HG03039 (cell line): ENCODE measurements around the gene COX10.
"Not testable (repeated sequence)": the region's sequence is repeated elsewhere in the genome, so short reads cannot be mapped to it uniquely, and the experiment has no call there.

Experiments
- ATAC-seq: cut with Tn5 transposase; IDR thresholded peaks from one replicate; pipeline ENCODE4 v1.9.1; 2021; ENCODE audit warnings: mild to moderate bottlenecking, moderate library complexity; ENCODE audit not compliant: unreplicated experiment

Gene COX10

DNA sequence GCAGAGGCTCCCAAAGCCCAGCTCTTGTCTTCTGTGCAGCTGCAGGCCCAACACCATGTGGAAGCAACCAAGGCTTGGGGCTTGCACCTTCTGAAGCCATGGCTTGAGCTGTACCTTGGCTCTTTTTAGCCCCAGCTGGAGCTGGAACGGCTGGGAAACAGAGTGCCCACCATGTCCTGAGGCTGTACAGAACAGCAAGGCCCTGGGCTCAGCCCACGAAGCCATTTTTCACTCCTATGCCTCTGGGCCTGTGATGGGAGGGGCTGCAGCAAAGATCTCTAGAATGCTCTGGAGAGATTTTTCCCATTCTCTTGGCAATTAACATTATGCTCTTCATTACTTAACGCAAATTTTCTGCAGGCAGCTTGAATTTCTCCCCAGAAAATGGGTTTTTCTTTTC, 99.3 kb downstream of the COX10 start:
- no peak for ATAC-seq

DNA sequence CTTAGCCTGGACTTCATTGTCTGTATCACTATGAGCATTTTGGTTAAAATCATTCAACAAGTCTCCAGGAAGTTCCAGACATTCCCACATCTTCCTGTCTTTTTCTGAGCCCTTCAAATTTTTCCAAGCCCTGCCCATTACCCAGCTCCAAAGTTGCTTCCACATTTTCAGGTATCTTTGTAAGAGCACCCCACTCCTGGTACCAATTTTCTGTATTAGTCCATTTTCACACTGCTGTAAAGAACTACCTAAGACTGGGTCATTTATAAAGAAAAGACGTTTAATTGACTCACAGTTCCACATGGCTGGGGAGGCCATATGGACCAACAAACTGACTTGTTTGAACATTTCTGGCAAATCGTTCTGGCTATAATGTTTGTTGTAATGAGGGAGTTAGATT, 100.0 kb downstream of the COX10 start:
- ATAC-seq, result no peak

DNA sequence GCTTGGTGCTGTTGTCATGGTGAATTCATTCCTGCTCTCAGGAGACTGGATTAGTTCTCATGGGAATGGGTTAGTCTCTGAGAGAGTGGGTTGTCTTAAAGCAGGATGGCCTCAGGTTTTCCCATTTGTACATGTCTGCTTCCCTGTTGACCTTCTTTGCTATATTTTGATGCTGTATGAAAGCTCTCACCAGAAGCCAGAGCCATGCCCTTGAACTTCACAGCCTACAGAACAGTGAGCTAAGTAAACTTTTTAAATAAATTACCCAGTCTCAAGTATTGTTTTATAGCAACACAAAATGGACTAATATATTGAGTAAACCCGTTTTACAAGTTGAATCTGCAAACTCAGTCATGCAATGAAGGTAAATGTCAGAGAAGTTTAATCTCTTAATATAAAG, 100.6 kb downstream of the COX10 start:
- ATAC-seq, result no peak

DNA sequence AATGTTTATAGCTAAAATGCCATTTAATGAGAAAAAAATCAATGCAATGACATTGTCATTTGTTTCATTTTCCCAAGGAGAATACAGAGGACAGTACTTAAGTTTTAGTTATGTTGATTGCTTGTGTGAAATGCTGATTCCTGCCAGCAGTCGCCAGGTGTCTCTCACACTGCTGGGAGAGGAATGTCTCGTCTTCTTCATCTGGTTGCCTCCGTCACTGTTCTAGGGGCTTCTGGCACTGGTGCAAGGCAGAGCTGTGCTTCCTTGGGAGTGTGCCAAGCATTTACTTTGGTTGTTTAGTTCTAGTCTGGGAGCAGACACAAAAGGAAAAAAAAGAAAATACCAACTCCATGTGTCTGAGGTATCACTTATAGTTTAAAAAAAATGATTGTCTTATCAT, 107.7 kb downstream of the COX10 start:
- ATAC-seq, result not testable (repeated sequence)

DNA sequence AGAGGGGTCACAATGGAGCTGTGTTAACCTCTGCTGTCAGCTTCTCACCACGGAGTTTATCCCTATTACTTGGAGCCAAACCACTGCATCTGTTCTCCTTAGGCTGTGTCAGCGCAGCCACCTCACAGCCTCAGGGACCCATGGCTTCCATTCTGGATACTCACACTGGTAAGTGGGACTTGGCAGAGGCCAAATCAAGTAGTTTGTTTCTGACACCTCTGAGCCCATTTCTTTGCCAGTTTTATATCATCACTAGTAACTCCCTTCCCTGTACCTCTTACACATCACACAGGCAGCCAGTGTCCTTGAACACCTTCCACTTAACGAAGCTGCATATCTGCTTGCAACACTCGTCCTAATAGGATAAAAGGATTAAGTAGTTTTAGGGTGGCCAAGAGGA, 108.5 kb downstream of the COX10 start:
- not testable (repeated sequence) for ATAC-seq

- ATAC-seq, result not testable (repeated sequence)
These were observed 110.6 kb downstream of the COX10 start for GRCh38 chr17:14179951-14180350.

- ATAC-seq, result not testable (repeated sequence)
These were observed 112.8 kb downstream of the COX10 start for GRCh38 chr17:14182084-14182483.

- ATAC-seq, result not testable (repeated sequence)
These were observed 115.2 kb downstream of the COX10 start for GRCh38 chr17:14184536-14184935.

- not testable (repeated sequence) for ATAC-seq
These were observed 117.1 kb downstream of the COX10 start for GRCh38 chr17:14186443-14186842.

GRCh38 chr17:14190774-14191173, 121.5 kb downstream of the COX10 start:
- ATAC-seq, result not testable (repeated sequence)

DNA sequence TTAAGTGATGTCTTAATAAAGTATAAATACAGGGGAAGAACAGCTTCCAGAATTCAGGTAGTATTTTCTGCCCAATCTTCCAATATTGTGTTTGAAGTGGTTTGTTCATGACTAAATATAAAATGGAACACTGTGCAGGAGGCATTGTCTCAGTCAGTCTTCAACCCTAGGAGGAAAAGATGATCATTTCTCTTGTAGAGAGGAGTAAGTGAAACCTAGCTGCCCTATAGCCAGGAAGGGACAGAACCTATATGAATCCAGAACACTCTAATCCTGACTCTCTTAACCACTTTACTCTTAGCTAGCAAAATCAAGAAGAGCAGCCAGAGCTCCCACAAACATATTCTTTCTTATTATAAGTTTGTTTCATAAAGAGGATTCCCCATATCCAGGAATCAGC, 122.2 kb downstream of the COX10 start:
- not testable (repeated sequence) for ATAC-seq

DNA sequence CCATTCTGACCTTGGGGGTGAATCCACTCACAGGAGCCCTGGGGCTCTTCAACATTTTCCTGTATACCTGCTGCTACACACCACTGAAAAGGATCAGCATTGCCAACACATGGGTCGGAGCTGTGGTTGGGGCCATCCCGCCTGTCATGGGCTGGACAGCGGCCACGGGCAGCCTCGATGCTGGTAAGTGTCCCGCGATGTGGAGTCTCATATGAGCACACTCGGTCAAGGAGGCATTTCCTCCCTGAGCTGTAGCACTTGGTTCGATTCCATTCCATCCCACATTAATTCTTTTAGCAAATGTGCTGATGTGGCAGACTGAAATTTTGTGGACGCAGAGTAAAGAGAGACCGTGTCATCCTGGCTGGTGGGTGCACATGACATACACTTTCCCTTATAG, 122.7 kb downstream of the COX10 start:
- ATAC-seq, result not testable (repeated sequence)

GRCh38 chr17:14192636-14193344, 123.5 kb downstream of the COX10 start:
- not testable (repeated sequence) for ATAC-seq

DNA sequence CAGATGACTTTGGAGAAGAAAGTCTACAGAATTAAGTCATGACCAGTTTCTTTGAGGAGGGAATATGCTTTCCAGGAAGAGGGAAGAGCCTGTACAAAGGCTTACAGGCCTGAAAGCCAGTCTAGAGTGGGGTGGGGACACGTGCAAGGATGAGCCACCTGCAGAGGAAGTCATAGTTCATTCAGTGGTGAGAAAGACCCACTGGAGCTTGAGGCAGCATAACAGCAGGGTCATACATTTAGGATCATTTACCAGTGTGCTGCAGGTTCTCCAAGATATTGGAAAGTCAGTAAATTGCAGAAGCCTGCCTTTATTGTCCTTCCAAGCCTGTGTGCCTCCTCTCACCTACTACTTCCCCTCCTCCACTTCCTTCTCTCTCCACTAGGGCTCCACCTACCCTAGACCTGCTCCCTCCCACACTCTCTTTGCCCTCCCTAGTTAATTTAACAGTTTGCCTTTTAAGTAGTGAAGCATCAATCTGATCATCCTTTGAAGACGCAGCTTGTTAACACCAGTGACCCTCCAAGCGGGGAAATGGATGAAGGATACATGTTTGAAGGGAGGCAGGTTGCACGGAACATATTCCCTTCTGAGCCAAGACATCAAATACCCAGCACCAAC, 127.2 kb downstream of the COX10 start:
- ATAC-seq, result no peak

- ATAC-seq, result no peak
These were observed 127.8 kb downstream of the COX10 start for GRCh38 chr17:14197057-14197456.

DNA sequence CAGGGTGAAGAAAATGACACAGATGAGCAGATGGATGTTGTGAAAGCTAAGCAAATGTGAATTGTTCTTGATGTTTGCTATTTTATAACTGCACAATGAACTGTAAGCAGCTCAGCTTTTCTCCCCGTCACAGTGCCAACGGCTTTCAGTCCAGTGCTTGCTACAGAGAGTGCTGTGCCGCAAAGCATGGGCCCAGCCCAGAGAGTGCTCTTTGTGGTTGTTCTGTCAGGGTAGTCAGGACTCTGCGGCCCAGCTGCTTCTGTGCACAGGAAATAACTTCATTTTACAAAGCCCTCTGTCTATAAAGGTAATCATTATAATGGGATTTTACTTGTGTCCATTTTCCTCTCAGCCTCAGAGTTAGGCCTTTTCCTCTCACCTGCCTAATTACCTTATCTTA, 128.3 kb downstream of the COX10 start:
- no peak for ATAC-seq

DNA sequence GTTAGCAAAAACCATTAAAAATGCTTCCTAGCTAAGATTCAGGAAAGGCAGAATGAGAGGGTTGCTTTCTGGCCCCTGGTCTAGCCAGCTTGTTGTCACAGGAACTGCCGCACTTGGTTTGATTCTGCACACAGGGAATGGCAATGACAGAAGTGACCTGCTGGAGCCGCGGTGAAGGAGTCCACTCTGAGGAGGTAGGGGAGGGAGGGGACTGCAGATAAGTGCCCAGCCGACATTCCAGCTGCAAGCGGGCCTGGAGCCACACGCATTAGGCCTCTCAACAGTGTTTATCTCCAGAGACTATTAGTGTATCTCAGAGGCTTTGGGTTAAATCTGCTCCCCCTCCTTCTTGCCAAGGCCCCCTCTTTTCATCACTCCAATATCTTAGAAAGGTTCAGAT, 128.7 kb downstream of the COX10 start:
- ATAC-seq, result no peak

- ATAC-seq, result no peak
These were observed 129.3 kb downstream of the COX10 start for GRCh38 chr17:14198575-14198974.

DNA sequence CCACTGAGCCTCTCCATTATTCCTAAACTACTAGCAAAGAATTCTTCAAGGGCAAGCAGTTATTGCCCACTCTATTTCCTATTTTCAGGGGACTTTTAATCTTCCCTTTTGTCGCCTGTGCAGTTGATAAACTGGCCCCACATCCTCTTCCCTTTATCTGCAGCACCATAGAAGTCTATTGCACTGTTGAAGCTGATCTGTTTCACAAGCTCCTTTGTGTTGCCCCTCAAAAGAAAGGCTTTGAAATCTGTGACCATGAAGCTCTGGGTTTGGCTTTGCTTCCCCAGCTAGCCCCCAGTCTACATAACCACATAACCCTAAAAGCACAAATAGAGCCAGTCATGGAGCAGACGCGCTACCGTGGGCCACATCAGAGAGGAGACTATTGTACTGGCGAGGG, 130.3 kb downstream of the COX10 start:
- ATAC-seq, result no peak

- no peak for ATAC-seq
These were observed 131.1 kb downstream of the COX10 start for GRCh38 chr17:14200354-14200753.

DNA sequence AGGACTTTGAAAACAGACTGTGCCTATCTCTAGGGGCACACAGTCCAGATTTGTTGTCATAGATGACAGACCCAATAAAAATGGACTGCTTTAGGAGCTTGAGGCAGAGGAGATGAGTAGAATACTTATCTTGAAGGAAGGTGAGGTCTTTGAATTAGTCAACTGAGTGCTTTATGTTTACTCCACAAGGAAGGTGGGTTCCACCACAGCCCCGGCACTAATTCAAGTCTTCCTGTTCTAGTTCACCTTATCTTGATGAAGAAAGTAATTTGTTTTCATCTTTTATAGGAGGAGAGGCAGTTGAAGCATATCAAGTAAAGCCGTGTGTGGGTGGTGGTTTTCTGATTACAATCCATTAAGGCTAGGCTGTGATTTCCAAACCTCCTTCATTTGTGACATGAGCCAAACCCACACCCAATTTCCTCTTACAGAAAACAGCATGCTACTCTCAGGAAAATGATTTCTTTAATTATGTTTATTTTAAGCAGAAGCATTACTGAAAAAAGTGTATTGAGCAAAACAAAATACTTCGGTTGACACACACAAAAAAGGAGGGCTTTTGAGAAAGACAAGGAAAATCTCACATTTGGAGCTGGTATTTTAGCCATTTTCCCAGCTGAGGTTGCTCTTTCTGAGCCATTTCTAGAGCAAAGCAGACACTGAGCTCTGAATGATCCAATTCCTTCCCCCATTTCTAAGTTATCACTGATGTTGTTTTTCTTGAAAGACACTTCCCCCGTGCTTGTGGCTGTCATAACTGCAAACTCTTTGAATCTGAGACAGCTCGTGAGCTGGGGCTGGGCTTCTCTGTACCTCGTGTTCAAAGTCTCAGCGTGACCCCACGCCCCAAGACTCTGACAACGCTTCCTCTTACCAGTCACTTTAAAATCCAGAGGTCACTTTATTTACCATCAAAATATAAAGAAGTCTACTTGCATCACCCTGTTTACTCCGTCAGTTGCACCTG, 132.0 kb downstream of the COX10 start:
- no peak for ATAC-seq
